Measurements from ENCODE around the gene SDC3. TPM values are rescaled to one million over a fixed set of nuclear protein-coding genes. Genes with fewer than 3 reads are reported as not detected.

Gene SDC3
- total and polyA plus RNA-seq, 2 of the 8 experiments (the other 6 are each of a cell fraction or from before 2014, with no cell fraction given) = 7.0 to 27.0 TPM

DNA sequence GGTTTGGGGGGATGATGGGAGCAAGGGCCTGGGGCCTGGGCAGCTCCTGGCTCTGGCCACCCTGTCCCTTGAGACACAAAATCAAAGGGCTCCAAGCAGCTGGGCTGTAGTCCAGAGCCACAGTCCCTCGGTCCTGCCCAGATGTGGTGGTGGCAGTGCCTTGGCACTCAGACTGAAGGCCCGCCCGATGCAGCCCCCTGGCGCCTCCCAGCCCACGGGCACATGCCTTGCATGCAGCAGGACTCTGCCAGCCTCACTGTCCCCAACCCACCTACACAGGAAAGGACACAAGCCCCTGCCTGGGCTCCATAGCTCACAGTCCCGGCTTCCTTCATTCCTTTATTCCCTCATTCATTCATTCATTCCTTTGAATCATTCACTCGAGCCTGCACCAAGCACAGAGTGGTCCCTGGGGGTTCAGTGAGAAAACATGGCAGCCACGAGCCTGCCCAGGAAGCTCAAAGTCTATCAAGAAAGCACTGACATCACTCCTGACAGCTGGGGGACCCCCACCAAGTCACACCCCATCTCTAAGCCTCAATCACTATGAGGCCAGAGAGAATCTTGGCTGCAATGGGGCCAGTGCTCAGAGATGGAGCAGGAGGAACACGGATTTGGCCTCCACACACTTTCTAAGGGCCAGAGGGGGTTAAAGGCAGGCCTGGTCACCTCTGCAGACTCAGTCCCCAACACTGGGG lies 5.8 kb downstream of the SDC3 start:
- no peaks in the 10 kb centered on the region for H3K36me3 ChIP-seq (ENCODE audit: control insufficient read depth in 2 of 4, insufficient read depth in 4 of 4, low read length in 3 of 4)
- peaks cover 7 to 30% (median 15%) of the 10 kb centered on the region in 4 experiments for H3K4me1 ChIP-seq (replicated peaks in 1 of 4; ENCODE audit: control insufficient read depth in 3 of 4, insufficient read depth in 4 of 4, low read length in 3 of 4)
- 0 out of 4 replicates have a peak overlapping the region, but pooled peaks of 1 of the 2 experiments have one; percentile 23 for H3K4me2 ChIP-seq (ENCODE audit: insufficient read depth in 1 of 2, low read depth in 2 of 2, low read length in 2 of 2)
- no peak overlapping the region for H2AFZ ChIP-seq (ENCODE audit: low read length)
- peaks cover 0 to 8% of the 10 kb centered on the region in 2 experiments; a peak in 1 of 4 replicates for H3K79me2 ChIP-seq (ENCODE audit: control insufficient read depth in 1 of 2, insufficient read depth in 2 of 2, low read length in 2 of 2)
- H2BK20ac ChIP-seq (ENCODE audit: low read length) = 0 out of 2 replicates have a peak overlapping the region, but pooled peaks have one; percentile 48
- no peak overlapping the region for H3K14ac ChIP-seq (ENCODE audit: insufficient read length)
- no peak overlapping the region for H2BK120ac ChIP-seq (replicated peaks; ENCODE audit: low read depth, low read length)
- H3K79me1 ChIP-seq (ENCODE audit: low read depth, low read length) = peaks cover 7% of the 10 kb centered on the region
- no peak overlapping the region for H3K56ac ChIP-seq (replicated peaks; ENCODE audit: insufficient read length, low read depth, low read length)
- H2BK12ac ChIP-seq (ENCODE audit: low read depth, low read length) = peak overlapping the region; percentile 90; the same call in 1 of the 2 replicates
- ChIA-PET CTCF (ENCODE audit: partially characterized antibody) (interaction anchor here (0.8 to 13.1 kb wide), 12 partner anchors 16 to 131 kb away, joined by 3 to 164 read pairs (median 3); no protein-coding TSS in a partner anchor), POLR2A (ENCODE audit: partially characterized antibody) (interaction anchor here (0.7 to 1.3 kb wide), 4 partner anchors 11 to 162 kb away, joined by 3 to 4 read pairs (median 3); no protein-coding TSS in a partner anchor)
- FAIRE-seq (no peak), DNase-seq (ENCODE audit: low read depth in 1 of 2, low spot score in 2 of 2) (no peak)
- H2AK5ac ChIP-seq (ENCODE audit: low read depth, low read length) = no peak overlapping the region
- TF ChIP-seq RAD21 (IDR thresholded peaks at IDR 0.05 in 1 of 2, conservative IDR thresholded peaks at IDR 0.05 in 1 of 2; ENCODE audit: low read depth in 2 of 2, low read length in 2 of 2) (no peak), ASH2L (IDR thresholded peaks at IDR 0.05; ENCODE audit: low read length) (no peak), SP4 (IDR thresholded peaks at IDR 0.05; ENCODE audit: low read length) (no peak), NRF1 (IDR thresholded peaks at IDR 0.05; ENCODE audit: low read depth, low read length) (no peak), BCL11A (IDR thresholded peaks at IDR 0.05; ENCODE audit: low read depth in 2 of 2, low read length in 2 of 2) (no peak), EZH2 (IDR thresholded peaks at IDR 0.05; ENCODE audit: low read depth, low read length, severe bottlenecking) (no peak)
- TF ChIP-seq, protein P1, sequence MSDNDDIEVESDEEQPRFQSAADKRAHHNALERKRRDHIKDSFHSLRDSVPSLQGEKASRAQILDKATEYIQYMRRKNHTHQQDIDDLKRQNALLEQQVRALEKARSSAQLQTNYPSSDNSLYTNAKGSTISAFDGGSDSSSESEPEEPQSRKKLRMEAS (IDR thresholded peaks at IDR 0.05) = no peak
- no peak overlapping the region; the same call in 1 of the 2 replicates for H4K8ac ChIP-seq (ENCODE audit: extremely low read depth, insufficient read depth, low read length)
- no peak overlapping the region for H3K4ac ChIP-seq (replicated peaks; ENCODE audit: insufficient read length, low read depth, low read length)
- peaks cover 5% of the 10 kb centered on the region; the same call in 1 of the 2 replicates for H3K23me2 ChIP-seq (ENCODE audit: low read depth, low read length)
- peak overlapping the region; percentile 18; the same call in 1 of the 2 replicates for H2BK5ac ChIP-seq (ENCODE audit: low read depth, low read length)
- H2BK15ac ChIP-seq (ENCODE audit: low read length) = 0 out of 2 replicates have a peak overlapping the region, but pooled peaks have one; percentile 3
- no peak overlapping the region for H4K91ac ChIP-seq (replicated peaks; ENCODE audit: insufficient read length, low read length)
- no peak overlapping the region for H4K5ac ChIP-seq (ENCODE audit: insufficient read length, low read depth, low read length)
- H4K20me1 ChIP-seq (replicated peaks in 1 of 2; ENCODE audit: control insufficient read depth in 1 of 2, insufficient read depth in 2 of 2, low read length in 2 of 2) = peaks cover 13 to 23% of the 10 kb centered on the region in 2 experiments
- no peak overlapping the region for H3K4me3 ChIP-seq (ENCODE audit: extremely low read depth in 1 of 4, insufficient read depth in 2 of 4, low read depth in 3 of 4, low read length in 4 of 4)
- WGBS, 2 experiments (ENCODE audit: extremely low coverage in 1 of 2, insufficient coverage in 1 of 2, insufficient read length in 1 of 2, insufficient replicate concordance in 2 of 2, low coverage in 1 of 2, low lambda C conversion rate in 2 of 2, missing lambda C conversion rate in 1 of 2) = 92% methylated on average over 9 of the region's 9 CpGs; no CpG with 5 or more reads in 1 of the 2 experiments
- H3K18ac ChIP-seq (ENCODE audit: extremely low read depth, low read length) = no peak overlapping the region; the same call in 1 of the 2 replicates
- 0 out of 2 replicates have a peak overlapping the region, but pooled peaks have one; percentile 10 for H3K27ac ChIP-seq (ENCODE audit: low read depth, low read length)
- no peak overlapping the region for H3K9ac ChIP-seq (replicated peaks in 1 of 4; ENCODE audit: extremely low read depth in 1 of 4, low read depth in 3 of 4, low read length in 3 of 4)
- H3K27me3 ChIP-seq (replicated peaks in 1 of 4; ENCODE audit: control insufficient read depth in 3 of 4, extremely low read depth in 1 of 4, insufficient read depth in 3 of 4, low read length in 3 of 4) = peaks cover 0 to 13% (median 8%) of the 10 kb centered on the region in 4 experiments; a peak in 4 of 7 replicates
- H3K9me3 ChIP-seq (ENCODE audit: insufficient read depth in 2 of 2, low read depth in 1 of 2, low read length in 1 of 2) = no peaks in the 10 kb centered on the region
- no peak overlapping the region for H3K23ac ChIP-seq (ENCODE audit: insufficient read length)
